GM19240 (cell line): ENCODE results near the gene ITGB2.
"Not testable (repeated sequence)": the region's sequence is repeated elsewhere in the genome, so short reads cannot be mapped to it uniquely, and the experiment has no call there.

Source experiments
- DNase-seq: peaks from one replicate; pipeline ENCODE4 v3.0.0; 2011; ENCODE audit warnings: low spot score; ENCODE audit not compliant: insufficient read length

ITGB2 gene

DNA sequence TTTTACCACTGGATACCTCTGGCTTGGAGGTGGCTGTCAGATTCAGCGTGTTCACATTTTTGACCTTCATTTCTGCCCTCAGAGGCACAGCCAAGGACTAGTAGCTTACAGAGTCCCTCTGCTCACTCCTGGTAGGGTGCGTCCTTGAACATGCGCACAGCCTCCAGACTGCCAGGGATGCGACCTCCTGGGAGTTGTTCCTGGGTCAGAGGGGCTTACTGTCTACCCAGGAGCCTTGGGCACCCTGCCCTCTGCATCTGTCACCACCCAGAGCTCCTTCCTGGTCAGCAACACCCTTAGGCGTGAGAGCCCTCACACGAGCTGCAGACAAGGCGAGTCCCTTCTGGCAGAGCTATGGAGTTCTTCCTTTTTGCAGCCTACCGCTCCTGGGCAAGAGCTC lies 20.9 kb upstream of the ITGB2 start:
- no peak for DNase-seq

DNA sequence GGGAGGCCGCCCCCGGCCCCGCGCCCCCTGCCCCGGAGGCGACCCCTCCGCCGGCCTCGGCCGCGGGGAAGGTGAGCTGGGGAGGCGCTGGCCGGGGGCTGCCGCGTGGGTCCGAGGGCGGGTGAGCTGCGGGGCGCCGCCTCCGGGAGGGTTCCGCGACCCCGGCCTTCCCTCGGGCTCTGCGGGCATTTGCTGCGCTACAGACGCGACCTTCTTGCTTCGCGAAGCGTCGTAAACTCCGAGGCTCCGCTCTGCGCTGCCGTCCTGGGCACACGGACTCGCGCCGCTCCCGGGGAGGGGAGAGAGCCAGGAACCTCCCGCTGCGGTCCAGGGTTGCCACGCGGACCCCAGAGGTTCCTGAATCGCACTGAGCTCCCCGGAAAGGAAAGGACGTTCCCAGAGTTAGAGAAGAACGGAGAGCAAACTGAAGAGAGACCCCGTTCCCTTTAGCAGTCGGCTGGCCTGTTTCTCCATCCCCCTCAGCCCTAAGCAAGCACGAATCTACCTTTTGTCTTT lies 19.5 kb upstream of the ITGB2 start:
- DNase-seq, result peak; percentile 29

DNA sequence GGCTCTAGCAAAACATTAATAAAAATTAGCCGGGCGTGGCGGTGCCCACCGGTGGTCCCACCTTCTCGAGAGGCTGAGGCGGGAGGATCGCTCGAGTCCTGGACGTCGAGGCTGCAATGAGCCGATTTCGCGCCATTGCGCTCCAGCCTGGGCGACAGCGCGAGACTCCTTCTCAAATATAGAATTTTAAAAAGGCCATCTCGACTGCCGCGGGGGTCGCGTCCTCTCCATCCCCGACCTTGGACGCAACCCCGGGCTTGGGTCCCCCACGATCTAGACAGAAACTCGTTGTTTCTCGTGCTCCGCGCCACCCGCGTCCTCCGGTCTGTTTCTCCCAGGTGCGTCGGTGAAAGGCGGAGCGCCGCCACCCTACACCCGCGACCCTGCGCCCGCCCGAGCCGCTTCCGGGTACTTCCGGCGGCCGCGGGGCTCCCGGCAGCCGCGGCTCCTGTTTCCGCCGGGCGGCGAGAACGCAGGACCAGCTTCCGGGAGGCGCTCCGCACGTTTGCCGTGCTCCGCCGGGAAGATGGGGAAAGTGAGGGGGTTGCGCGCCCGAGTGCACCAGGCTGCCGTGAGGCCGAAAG lies 18.9 kb upstream of the ITGB2 start, which contains the start of gene SLX9:
TSS of gene SLX9 (plus strand) at position 498 of the 584 bp plus-strand sequence. CDS start at position 527, 29 bp downstream.
- DNase-seq, result peak; percentile 92

DNA sequence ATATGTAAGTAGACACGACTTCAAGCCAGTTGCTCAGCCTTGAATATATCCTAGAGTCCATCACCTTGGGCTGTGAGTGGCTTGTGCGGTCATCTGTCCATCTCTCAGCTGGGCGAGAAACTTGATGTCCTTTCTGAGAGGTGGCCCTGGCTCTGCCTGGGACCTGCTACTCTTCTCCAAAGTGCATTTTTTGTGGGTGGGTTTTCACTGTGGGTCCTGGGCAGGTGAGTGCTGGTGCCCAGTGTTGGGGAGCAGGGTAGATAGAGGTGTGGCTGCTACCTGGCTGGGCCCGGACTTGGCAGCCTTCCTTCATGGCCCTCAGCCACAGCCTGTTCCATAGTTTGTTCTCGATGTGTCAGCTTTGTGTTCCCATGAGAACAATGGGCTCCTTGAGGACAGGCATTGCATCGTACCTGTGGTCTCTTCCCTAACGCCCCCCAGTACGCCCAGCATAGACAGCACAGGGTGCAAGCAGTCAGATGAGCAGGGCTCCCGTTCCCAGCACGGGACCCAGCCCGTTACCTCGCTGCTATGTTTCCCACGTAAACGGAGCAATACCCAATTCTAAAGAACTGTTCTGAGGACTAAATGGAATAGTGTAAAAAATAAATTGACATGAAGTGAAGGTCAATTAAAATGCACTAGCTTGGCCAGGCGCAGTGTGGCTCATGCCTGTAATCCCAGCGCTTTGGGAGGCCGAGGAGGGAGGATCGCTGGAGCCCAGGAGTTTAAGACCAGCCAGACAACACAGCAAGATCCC lies 18.3 kb upstream of the ITGB2 start:
- no peak for DNase-seq

DNA sequence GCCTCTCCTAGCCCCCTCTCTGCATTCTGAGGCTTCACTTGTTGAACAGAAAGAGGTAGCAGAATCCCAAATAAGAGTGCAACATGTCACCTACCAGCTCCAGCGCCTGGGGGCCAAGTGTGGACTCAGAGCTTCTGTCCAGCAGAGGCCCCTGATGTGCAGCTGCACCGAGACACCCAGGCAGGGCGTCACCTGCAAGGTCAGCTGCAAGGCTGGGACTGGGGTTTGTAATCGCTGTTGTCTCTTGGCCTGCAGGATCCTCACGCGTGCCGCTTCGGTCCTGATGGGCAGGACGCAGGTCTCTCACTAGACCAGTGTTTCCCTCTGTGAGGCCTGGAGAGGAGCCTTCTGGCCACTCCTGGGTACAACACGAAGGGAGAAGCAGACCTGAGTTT lies 14.8 kb upstream of the ITGB2 start:
- DNase-seq, result no peak

DNA sequence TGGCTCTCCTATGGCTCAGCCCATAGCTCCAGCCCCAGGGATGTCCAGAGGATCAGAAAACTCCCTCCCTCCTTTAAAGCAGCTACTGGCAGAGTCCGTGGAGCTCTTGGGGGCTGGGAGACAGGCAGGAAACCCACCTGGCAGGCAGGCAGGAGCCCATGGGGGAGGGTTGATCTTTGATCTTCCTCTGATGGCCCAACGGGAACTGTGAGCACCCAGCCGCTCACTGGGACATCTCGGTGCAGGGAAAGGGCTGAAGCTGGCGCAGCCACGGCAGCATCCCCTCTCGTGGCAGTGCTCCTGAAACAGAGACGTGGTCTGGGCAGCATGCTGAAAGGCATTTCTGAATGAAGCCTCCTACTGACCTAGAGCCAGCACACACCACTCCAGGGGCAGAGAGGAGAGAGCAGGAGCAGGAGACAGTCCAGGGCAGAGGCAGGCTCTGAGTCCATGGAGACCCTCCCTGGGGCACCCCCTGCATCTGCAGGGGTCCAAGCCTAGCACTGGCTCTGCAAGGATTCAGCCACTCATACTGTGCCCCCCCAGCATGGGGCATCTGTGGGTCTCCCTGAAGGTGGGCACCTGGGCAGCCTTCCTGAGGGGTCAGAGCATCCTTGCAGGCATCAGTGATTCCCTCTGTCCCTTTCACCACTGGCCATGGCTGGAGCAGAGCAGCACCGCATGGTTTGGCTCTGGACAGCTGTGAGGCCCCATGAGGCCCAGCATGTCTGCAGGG lies 14.3 kb upstream of the ITGB2 start:
- DNase-seq, result no peak

DNA sequence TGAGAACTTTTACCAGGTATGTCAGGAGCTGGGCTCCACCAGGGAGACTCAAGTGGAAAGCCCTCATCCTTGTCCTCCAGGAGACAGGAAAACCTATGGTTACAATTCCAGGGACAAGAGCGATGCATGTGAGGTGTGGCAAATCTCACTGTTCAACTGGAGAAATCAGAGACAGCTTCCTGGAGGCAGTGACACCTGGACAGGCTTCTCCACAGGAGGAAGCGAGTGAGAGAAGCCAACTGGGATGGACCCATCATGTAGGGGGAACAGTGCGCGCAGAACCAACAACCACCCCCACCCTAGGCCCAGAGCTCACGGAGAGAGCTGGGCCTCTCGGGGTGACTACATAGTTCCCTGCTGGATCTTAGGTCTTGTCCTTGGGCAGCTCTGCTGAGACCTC lies 13.6 kb upstream of the ITGB2 start:
- no peak for DNase-seq

DNA sequence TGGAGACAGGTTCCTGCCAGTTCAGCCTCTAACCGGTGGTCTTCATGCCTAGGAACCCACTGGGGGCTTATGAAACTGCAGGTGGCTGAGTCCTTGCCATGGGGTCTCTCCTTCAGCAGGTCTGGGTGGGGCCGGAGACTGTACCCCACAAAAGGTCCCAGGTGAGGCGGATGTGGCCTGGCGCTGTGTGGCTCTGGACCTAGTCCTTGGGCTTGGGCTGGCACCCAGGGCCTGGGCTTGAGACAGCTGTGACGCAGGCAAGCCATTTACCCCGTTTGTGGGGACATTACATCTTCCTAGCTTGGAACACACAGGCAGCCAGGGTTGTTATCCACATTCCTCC lies 13.2 kb upstream of the ITGB2 start:
- DNase-seq, result no peak

DNA sequence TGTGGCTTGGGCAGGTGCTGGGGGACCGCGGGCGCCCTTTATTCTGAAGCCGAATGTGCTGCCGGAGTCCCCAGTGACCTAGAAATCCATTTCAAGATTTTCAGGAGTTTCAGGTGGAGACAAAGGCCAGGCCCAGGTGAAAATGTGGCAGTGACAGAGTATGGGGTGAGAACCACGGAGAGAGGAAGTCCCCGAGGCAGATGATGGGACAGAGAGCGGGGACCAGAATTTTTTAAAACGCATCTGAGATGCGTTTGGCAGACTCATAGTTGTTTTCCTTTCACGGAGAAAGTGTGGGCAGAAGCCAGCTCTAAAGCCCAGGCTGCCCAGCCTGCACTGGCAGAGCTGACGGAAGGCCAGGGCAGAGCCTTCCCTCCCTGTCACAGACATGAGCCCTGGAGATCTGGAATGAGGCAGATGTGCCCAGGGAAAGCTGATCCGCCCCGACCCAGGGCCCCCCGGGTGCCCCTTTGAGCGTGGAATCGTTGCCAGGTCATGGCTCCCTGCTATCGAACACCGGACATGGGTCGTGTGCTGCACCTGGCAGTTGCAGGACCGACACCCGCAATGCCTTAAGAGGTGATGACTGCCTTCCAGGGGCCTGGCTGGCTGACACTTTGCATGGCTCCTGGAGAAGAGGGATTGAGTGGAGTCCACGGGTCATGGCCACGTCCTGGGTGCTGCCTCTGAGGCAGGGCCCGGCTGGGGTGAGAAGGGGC lies 12.7 kb upstream of the ITGB2 start:
- no peak for DNase-seq

DNA sequence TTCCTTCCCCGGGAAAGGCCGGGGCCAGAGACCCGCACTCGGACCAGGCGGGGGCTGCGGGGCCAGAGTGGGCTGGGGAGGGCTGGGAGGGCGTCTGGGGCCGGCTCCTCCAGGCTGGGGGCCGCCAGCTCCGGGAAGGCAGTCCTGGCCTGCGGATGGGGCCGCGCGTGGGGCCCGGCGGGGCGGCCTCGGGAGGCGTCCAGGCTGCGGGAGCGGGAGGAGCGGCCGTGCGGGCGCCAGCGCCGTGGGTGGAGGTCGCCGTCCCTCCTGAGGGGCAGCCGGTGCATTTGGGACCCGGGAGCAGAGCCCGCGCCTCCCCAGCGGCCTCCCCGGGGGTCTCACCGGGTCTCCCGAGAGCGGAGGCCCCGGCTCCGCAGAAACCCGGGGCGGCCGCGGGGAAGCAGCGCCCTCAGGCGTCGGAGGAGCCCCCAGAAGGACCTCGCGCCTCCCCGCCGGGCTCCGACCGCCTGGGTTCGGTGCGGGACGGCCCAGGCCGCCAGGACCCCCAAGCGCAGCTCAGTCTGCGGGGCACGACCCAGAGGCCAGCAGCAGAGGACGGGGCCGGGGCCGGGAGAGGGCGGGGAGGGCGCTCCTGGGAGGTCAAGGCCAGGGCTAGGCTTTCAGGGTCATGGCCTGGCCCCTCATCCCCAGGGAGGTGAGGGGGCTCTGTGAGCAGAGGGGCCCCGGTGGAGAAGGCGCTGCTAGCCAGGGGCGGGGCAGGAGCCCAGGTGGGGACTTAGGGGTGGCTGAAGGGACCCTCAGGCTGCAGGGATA lies 11.9 kb upstream of the ITGB2 start:
- no peak for DNase-seq

DNA sequence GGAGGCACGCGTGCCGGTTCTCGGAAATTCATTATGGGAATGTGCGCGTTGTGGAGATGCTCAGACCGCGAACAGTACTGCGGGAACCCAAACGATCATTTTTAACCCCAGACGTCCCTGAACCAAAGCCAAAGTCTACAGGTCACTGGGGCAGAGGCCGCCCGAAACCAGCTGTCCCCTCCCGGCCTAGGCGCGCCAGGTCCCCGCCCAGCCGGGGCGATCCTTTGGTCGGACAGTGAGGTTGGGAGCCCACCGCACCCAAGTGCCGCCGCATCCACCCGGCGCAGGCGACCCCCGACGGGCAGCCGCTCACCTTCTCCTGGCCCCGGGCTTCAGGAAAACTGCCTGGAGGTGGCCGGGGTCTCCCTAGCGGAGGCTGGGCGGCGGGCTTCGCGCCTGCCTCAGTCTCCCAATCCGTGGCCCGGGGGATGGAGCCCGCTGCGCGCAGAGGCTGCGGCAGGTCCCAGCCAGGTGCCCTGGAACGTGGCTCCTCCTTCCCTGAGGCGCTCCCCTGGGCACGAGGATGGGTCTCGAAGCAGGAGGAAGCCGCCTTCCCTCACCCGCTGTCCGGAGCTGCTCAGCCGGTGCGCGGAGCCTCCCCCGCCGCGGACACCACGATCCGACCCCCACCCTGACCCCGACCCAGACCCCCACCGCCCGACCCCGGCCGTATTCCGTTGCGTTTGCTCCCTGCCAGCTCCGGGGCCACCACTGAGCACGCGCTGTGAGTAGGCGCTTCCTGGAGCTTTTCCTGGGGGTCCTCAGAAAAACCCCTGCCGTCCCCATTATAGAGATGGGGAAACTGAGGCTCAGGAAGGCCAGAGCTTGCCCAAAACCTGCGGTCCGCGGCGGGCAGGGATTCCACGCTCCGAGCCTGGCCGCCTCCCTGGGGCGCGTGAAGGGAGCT lies 11.1 kb upstream of the ITGB2 start:
- DNase-seq, result no peak

DNA sequence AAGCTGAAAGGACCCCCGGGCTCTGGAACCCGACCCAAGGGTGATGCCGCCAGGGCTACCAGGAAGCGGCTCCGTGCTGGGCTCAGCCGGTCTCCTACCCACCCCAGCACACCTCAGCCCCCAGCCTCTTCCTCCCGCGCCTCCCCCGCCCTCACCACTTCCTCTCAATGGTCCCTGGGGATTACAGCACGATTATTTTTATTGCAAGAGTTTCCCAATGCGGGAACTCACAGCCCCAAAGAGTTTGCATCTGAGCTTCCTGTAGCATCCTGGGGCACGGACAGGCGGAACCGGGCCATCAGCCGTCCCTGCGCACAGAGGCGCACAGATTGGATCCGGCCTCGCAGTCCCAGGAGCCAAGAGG lies 10.4 kb upstream of the ITGB2 start:
- peak; percentile 39 for DNase-seq

DNA sequence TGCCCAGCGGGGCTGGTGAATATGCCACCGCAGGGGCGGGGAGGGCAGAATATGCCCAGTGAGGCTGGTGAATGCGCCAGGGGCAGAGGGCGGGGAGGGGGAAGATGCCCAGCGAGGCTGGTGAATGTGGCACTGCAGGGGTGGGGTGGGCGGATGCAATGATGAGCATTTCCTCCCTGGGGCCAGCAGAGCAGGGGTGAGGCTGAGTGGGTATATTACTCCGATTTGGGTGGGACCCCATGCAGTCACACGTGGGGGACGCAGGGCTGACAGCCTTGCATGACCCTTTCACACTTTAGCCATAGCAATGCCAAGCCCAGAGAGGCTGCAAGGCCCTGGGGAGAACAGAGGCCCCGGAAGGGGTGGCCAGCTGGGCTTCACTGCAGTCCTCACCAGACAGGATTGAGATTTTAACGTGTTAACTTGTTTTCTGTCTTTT lies 9.9 kb upstream of the ITGB2 start:
- DNase-seq, result no peak

DNA sequence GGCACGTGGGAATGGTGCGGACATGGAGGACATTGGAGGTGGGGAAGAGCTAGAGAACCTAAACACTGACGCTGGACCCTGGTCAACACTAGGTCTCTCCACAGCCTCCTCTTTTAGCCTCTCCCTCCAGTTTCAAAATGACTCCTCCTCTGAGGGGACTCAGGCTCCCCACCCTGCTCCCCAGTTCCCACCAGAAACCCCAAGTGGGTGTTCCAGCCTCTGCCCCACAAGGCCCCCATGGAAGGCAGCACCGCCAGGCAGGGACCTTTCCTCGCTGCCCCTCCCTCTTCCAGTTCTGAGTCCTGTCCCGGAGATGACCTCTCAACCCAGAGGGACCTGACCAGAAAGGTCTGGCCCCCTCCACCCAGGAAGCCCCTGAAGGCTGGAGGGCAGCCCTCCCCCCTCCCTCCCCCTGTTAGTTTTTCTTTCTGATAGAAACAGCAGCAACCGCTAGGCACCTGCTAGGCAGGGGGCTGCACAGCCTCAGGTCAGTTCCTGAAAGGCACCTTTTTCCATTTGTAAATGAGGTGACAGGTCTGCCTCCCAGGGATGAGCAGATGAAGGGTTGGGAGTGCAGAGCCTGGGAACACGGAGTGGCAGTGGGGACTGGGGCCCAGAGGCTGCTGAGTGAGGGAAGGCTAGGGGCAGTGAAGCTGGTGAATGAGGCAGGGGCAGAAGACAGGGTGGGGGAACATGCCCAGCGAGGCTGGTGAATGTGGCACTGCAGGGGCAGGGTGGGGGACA lies 9.3 kb upstream of the ITGB2 start:
- no peak for DNase-seq

DNA sequence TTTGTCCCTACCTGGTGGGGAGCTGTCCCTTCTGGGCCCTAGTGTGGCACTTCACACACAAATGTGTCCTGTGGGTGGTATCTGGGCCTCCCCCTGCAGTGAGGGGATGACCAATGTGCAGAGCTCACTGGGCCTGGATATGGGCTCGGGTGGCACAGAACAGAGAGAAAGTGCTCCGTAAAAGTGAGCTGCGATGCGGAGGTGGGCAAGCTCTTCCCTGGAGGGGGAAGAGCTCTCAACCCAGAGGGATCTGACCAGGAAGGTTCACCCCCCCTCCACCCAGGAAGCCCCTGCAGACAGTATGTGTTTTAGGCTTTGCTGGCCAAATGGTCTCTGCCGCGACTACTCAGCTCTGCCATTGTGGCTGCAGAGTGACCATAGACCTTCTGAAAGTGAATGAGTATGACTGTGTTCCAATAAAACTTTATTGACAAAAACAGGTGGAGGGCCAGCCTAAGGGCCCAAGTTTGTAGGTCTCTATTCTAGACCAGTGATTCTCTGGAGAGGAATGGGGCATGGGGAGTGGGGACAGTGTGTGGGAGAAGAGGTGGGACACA lies 8.6 kb upstream of the ITGB2 start:
- DNase-seq, result no peak

DNA sequence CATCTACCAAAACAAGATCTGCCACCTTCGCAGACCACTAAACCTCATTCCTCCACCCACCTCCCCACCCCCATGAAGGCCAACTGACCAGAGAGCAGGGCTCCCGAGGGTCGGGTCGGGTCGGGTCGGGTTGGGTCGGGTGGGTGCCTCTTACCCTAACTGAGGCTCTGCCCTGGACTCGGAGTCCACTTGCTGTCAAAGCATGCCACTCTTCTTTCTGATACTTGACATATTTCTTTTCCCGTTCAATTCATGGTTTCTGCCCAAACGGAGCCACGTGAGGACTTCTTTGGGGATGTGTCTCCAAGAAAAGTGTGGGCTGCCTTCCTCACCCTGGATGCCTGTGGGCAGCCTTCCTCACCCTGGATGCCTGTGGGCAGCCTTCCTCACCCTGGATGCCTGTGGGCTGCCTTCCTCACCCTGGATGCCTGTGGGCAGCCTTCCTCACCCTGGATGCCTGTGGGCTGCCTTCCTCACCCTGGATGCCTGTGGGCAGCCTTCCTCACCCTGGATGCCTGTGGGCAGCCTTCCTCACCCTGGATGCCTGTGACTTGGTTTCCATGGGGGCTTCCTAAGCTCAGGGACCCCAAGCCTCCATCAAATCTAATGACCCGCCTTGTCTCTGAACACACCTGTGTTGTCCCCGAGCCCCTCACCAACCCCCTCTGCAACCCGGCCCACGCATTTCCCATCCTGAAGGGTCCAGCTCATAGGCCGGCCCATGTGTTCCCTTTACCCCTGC lies 8.0 kb upstream of the ITGB2 start:
- not testable (repeated sequence) for DNase-seq

DNA sequence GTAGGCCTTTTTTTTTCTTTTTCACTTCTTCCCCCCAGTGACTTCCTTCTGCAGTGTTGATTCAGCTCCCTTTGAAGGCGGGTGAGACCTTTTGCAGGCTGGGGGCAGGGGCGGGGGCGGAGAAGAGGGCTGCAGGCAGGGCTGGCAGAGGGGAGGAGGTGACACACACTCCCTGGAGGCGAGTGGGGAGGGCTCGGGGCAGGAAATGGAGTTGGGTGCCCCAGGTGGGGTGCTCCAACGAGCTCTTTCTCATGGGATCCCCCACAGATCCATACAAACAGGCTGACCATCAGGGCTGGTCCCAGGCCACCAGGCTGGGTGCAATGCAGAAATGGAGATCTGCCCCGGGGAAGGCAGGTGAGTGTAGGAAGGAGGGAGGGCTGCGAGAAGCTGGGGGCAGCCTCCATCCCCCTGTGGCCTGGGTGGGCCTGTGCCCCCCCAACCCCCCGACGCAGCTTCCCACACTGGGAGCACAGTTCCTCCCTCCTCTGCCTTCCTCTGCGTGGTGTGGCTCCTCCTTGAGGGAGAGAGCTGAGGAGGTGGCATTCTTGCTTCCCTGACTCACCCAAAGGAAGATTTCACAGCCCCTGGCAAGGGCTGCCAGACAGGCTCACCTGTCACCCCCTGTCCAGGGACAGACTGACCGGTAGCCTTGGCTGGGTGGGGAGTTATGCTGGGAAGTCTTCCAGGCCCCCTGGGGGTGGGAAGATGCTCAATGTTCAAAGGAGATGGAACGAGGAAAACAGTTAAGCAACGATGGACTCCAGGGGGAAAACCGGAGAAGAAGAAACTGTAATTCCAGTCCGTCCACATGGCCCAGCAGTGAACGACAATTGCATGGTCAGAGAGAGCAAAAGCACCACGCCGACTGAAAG lies 7.1 kb upstream of the ITGB2 start:
- peak; percentile 61 for DNase-seq
